Astrocyte of the spinal cord (primary cell): ENCODE data around the gene NCOA6.

Experiments used
- DNase-seq: peaks from one replicate; pipeline ENCODE4 v3.0.0; 2011; ENCODE audit warnings: low read depth, low spot score
- H3K4me3 ChIP-seq: 2 replicates; pipeline ENCODE4 v1.5.1; 2011; ENCODE audit warnings: low read depth, mild to moderate bottlenecking, low read length, moderate library complexity
- in situ Hi-C: cut with HindIII; loops from 2 replicates; pipeline ENCODE4 v1.10.0; 2017; ENCODE audit warnings: low sequenced_read_pairs
- TF ChIP-seq, protein P1 (sequence below): IDR thresholded peaks from 2 replicates; pipeline ENCODE4 v1.5.1; 2012; ENCODE audit warnings: low read depth, mild to moderate bottlenecking, low read length, inconsistent platforms

The NCOA6 gene

GRCh38 chr20:34711813-34712430 is 113.5 kb downstream of the NCOA6 start:
- in situ Hi-C loops, result no loop called here
- TF ChIP-seq, protein P1, sequence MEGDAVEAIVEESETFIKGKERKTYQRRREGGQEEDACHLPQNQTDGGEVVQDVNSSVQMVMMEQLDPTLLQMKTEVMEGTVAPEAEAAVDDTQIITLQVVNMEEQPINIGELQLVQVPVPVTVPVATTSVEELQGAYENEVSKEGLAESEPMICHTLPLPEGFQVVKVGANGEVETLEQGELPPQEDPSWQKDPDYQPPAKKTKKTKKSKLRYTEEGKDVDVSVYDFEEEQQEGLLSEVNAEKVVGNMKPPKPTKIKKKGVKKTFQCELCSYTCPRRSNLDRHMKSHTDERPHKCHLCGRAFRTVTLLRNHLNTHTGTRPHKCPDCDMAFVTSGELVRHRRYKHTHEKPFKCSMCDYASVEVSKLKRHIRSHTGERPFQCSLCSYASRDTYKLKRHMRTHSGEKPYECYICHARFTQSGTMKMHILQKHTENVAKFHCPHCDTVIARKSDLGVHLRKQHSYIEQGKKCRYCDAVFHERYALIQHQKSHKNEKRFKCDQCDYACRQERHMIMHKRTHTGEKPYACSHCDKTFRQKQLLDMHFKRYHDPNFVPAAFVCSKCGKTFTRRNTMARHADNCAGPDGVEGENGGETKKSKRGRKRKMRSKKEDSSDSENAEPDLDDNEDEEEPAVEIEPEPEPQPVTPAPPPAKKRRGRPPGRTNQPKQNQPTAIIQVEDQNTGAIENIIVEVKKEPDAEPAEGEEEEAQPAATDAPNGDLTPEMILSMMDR, result no peak

DNA sequence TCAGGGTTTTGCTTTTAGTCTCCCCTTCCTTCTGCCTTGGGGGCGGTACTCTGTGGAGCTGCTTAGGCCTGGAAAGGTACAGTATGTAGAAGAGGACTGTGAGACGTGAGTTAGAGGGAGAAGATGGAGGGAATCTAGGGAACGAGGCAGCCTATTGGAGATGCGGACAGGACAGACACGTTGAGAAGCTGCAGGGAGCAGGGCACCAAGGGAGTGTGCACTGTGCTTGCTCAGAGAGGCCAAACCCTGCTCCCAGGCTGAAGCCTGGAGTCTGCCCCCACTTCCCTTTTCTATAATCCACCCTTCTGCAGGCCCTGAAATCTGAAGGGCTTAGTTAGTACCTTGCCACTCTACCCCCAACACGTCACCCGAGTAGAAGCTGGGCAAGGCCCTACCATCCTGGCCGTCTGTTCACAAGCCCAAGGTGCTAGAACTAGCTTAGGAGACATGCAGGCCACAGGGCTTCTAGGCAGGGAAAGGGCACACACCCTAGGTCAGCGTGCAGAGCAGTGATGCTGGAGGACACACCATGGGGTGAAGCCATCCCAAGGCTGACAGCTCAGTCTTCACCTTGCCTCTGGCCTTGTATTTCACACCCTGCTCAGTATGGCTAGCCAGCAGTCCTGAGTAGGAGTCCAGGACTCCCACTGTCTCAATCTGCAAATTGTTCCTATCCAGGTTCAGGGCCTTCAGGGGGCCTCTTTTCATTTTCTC is 114.4 kb downstream of the NCOA6 start:
- TF ChIP-seq, protein P1, result no peak
- H3K4me3 ChIP-seq, result no peak overlapping the region
- DNase-seq, result no peak
- in situ Hi-C loops, result no loop called here

More at GRCh38 chr20:34711813-34712430, 113.5 kb downstream of the NCOA6 start:
- no peak for DNase-seq
- H3K4me3 ChIP-seq, result no peak overlapping the region

DNA sequence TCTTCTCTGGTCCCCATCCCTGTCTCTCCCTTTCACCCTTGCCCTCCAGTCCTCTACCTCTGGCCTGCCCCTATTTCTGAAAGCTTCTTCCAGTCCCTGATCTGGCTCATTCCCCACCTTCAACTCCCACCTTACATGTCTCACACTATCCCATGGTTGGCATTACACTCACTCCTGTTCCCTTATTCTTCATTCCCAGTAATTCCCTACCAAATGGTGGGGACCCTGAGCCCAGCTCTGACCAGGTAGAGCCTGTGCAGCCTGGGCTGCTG is 114.9 kb downstream of the NCOA6 start:
- DNase-seq, result no peak
- in situ Hi-C loops, result no loop called here
- H3K4me3 ChIP-seq, result peak overlapping the region; percentile 50
- TF ChIP-seq, protein P1, result no peak

DNA sequence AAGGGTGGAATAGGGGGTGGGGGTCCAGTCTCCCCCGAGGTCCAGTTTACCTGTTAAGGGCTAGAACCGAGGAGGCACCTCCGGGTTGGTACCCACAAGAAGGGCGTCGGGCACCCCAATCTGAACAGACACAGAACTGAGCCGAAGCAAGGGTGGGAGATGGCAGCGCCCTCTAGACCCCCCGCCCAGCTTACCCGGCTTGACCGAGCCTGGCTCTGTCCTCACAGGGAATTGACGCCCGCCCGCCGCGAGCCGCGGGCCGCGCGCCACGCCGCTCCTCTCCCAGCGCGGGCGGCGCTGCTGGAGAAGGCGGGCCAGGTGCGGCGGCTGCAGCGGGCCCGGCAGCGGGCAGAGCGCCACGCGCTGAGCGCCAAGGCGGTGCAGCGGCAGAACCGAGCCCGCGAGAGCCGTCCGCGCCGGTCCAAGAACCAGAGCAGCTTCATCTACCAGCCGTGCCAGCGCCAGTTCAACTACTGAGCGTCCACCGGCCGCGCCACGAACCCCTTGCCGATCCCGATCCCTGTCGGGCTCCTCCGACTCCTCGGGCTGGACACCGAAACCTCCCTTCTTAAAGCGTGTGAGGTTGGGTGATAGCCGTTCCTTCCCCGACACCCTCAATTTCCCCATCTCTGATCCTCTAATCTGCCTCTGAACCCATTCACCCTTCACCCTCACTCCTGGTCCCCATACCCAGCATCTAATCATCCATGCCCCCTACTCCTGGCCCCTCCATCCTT is 115.5 kb downstream of the NCOA6 start:
- H3K4me3 ChIP-seq, result peak overlapping the region; percentile 50
- in situ Hi-C loops, result no loop called here
- TF ChIP-seq, protein P1, result peak; percentile 18
- DNase-seq, result peak; percentile 64

GRCh38 chr20:34709044-34709830 is 116.2 kb downstream of the NCOA6 start:
- in situ Hi-C loops, result no loop called here
- TF ChIP-seq, protein P1, result no peak
- DNase-seq, result peak; percentile 74
- H3K4me3 ChIP-seq, result peak overlapping the region; percentile 50

DNA sequence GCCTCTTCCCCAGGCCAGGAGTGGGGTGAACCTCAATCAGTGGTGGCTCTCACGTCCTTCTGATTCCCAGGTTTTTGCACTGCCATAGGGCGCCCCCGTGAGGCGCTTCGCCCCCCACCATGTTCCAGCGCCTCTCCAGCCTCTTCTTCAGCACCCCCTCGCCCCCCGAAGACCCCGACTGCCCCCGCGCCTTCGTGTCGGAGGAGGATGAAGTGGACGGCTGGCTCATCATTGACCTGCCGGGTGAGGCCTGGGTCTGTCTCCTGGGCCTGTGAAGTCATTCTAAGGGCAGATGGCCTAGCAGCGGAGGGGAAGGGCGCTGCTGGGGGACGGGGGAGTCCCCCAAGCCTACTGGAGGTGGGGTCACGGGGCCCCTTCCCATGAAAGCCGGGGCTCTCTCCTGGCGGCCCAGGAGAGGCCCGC is 116.8 kb downstream of the NCOA6 start:
- TF ChIP-seq, protein P1, result peak; percentile 65
- peak overlapping the region; percentile 50 for H3K4me3 ChIP-seq
- DNase-seq, result peak; percentile 36
- in situ Hi-C loops, result no loop called here
